GM23338 (cell line): Measurements from ENCODE around the gene FUT7. TPM values are rescaled to one million over a fixed set of nuclear protein-coding genes. Genes with fewer than 3 reads are reported as not detected.

Source experiments
- ATAC-seq: fragments of 200-7000 bp; cut with Tn5 transposase; 3 replicates; pipeline ENCODE4 v1.9.1; 2020
- DNase-seq: peaks from one replicate; pipeline ENCODE4 v3.0.0-alpha.2; 2015; ENCODE audit warnings: low spot score
- H2AFZ ChIP-seq: fragments of 200-600 bp; sonication (generic); 2 replicates; pipeline ENCODE4 v1.8.0; 2016; ENCODE audit warnings: antibody characterized with exemption, mild to moderate bottlenecking, moderate library complexity
- H3F3A ChIP-seq: fragments of 200-600 bp; sonication (generic); replicated peaks from 2 replicates; pipeline ENCODE4 v1.8.0; 2017; ENCODE audit warnings: antibody characterized with exemption, mixed run types, low read depth
- H3K27ac ChIP-seq: fragments of 200-600 bp; sonication (generic); 2 replicates; pipeline ENCODE4 v1.6.1; 2016; ENCODE audit warnings: low read depth
- H3K27me3 ChIP-seq: fragments of 200-600 bp; sonication (generic); 2 replicates; pipeline ENCODE4 v1.8.0; 2016; ENCODE audit warnings: mild to moderate bottlenecking, mixed run types, moderate library complexity; ENCODE audit not compliant: insufficient read depth
- H3K36me3 ChIP-seq: fragments of 200-600 bp; sonication (generic); 2 replicates; pipeline ENCODE4 v1.8.0; 2016; ENCODE audit warnings: mild to moderate bottlenecking; ENCODE audit not compliant: insufficient read depth
- H3K4me1 ChIP-seq: fragments of 200-600 bp; sonication (generic); 2 replicates; pipeline ENCODE4 v1.8.0; 2016; ENCODE audit warnings: mild to moderate bottlenecking, moderate library complexity; ENCODE audit not compliant: insufficient read depth
- H3K4me2 ChIP-seq: fragments of 200-600 bp; sonication (generic); 2 replicates; pipeline ENCODE4 v1.7.1; 2017; ENCODE audit warnings: mixed run types
- H3K4me3 ChIP-seq: fragments of 200-600 bp; sonication (generic); 2 replicates; pipeline ENCODE4 v1.6.1; 2016; ENCODE audit warnings: mixed run types
- H3K79me2 ChIP-seq: fragments of 200-600 bp; sonication (generic); replicated peaks from 2 replicates; pipeline ENCODE4 v1.8.0; 2017; ENCODE audit warnings: mild to moderate bottlenecking; ENCODE audit not compliant: insufficient read depth
- H3K9me2 ChIP-seq: fragments of 200-600 bp; sonication (generic); 2 replicates; pipeline ENCODE4 v1.8.0; 2017; ENCODE audit not compliant: insufficient read depth
- H4K20me1 ChIP-seq: fragments of 200-600 bp; sonication (generic); replicated peaks from 2 replicates; pipeline ENCODE4 v1.8.0; 2017; ENCODE audit warnings: mild to moderate bottlenecking; ENCODE audit not compliant: insufficient read depth
- H3K27ac Mint-ChIP-seq: 2 replicates; pipeline ENCODE4 v1.8.0; 2020; ENCODE audit warnings: inconsistent platforms, mild to moderate bottlenecking, moderate library complexity, mixed read lengths
- H3K27me3 Mint-ChIP-seq: 3 replicates; pipeline ENCODE4 v1.8.0; 2022; ENCODE audit warnings: low read depth, mild to moderate bottlenecking, moderate library complexity, mixed read lengths, inconsistent platforms; ENCODE audit not compliant: insufficient read depth, poor library complexity
- H3K36me3 Mint-ChIP-seq: 3 replicates; pipeline ENCODE4 v1.8.0; 2021; ENCODE audit warnings: low read depth, mild to moderate bottlenecking, inconsistent platforms, moderate library complexity, mixed read lengths
- H3K4me1 Mint-ChIP-seq: 3 replicates; pipeline ENCODE4 v1.8.0; 2020; ENCODE audit warnings: mild to moderate bottlenecking, inconsistent platforms, mixed read lengths
- H3K4me3 Mint-ChIP-seq: 3 replicates; pipeline ENCODE4 v1.8.0; 2021; ENCODE audit warnings: moderate library complexity, mild to moderate bottlenecking, inconsistent platforms, mixed read lengths
- H3K9me3 Mint-ChIP-seq: 3 replicates; pipeline ENCODE4 v1.8.0; 2020; ENCODE audit warnings: moderate library complexity, mild to moderate bottlenecking, inconsistent platforms, mixed read lengths
- EZH2 ChIP-seq: fragments of 200-600 bp; sonication (generic); IDR thresholded peaks from one replicate; pipeline ENCODE4 v1.8.0; 2017; ENCODE audit warnings: antibody characterized with exemption, mild to moderate bottlenecking, low read depth; ENCODE audit not compliant: unreplicated experiment
- NANOG ChIP-seq: IDR thresholded peaks from 2 replicates; pipeline ENCODE4 v1.6.1; 2016; ENCODE audit warnings: antibody characterized with exemption, borderline replicate concordance
- POLR2AphosphoS5 ChIP-seq: IDR thresholded peaks from 2 replicates; pipeline ENCODE4 v1.6.1; 2016; ENCODE audit warnings: antibody characterized with exemption, low read depth
- STAT1 ChIP-seq: IDR thresholded peaks from one replicate; pipeline ENCODE4 v1.6.1; 2016; ENCODE audit warnings: antibody characterized with exemption; ENCODE audit not compliant: unreplicated experiment
- ZNF331 ChIP-seq: fragments of 250-450 bp; sonication (Bioruptor Pico); IDR thresholded peaks from 2 replicates; pipeline ENCODE4 v1.5.0; 2020; ENCODE audit warnings: low read depth, mild to moderate bottlenecking, moderate library complexity
- polyA plus RNA-seq: library from polyadenylated mRNA; unstranded; fragments of >200 nt; fragmentation: Nextera tagmentation; extraction: Ambion mirVana; gene quantifications from 2 replicates; pipeline ENCODE4 v1.2.1, GENCODE V29; 2016
- total RNA-seq: library from RNA; depleted of rRNA; stranded (reverse); fragments of >200 nt; shearing (Covaris generic); gene quantifications from 2 replicates; pipeline ENCODE4 v1.2.3, GENCODE V29; 2014
- TF ChIP-seq, protein P1 (sequence below): IDR thresholded peaks from one replicate; pipeline ENCODE4 v1.6.1; 2018; ENCODE audit warnings: antibody characterized with exemption; ENCODE audit not compliant: unreplicated experiment
- TF ChIP-seq, protein P2 (sequence below), 2 experiments: fragments of 200-600 bp in 1 of 2; sonication (generic) in 1 of 2; conservative IDR thresholded peaks; 2 replicates each; pipeline versions ENCODE4 v1.5.1 to v1.6.1; 2016 to 2017; ENCODE audit warnings: antibody characterized with exemption in 2 of 2, low read depth in 2 of 2, mild to moderate bottlenecking in 2 of 2, moderate library complexity in 1 of 2
- TF ChIP-seq, protein P3 (sequence below): fragments of 250-450 bp; sonication (Bioruptor Pico); IDR thresholded peaks from 2 replicates; pipeline ENCODE4 v1.5.0; 2020; ENCODE audit warnings: mild to moderate bottlenecking, moderate library complexity
- TF ChIP-seq, protein P4 (sequence below): IDR thresholded peaks from 2 replicates; pipeline ENCODE4 v1.6.1; 2016; ENCODE audit warnings: antibody characterized with exemption

The FUT7 gene
- total and polyA plus RNA-seq, 2 experiments from 2014 or later: not detected

DNA sequence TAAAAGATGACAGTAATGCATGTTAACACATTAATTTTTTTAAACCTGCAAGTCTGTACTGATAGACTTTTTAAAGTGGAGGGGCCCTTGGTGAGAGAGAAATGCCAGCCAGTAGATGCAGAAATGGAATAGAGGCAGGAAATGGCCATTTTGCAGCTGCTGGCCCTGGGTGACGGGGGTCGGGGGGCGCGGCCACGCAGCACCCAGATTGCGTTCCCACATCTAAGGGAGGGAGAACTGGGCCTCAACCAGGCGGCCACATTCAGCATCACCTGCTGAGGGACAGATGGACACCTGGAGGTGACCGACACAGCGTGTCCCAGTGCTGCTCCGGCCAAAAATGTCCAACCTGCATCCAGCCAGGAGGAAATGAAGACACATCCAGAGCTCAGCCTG is 29.2 kb downstream of the FUT7 start (continued):
- TF ChIP-seq, protein P1, sequence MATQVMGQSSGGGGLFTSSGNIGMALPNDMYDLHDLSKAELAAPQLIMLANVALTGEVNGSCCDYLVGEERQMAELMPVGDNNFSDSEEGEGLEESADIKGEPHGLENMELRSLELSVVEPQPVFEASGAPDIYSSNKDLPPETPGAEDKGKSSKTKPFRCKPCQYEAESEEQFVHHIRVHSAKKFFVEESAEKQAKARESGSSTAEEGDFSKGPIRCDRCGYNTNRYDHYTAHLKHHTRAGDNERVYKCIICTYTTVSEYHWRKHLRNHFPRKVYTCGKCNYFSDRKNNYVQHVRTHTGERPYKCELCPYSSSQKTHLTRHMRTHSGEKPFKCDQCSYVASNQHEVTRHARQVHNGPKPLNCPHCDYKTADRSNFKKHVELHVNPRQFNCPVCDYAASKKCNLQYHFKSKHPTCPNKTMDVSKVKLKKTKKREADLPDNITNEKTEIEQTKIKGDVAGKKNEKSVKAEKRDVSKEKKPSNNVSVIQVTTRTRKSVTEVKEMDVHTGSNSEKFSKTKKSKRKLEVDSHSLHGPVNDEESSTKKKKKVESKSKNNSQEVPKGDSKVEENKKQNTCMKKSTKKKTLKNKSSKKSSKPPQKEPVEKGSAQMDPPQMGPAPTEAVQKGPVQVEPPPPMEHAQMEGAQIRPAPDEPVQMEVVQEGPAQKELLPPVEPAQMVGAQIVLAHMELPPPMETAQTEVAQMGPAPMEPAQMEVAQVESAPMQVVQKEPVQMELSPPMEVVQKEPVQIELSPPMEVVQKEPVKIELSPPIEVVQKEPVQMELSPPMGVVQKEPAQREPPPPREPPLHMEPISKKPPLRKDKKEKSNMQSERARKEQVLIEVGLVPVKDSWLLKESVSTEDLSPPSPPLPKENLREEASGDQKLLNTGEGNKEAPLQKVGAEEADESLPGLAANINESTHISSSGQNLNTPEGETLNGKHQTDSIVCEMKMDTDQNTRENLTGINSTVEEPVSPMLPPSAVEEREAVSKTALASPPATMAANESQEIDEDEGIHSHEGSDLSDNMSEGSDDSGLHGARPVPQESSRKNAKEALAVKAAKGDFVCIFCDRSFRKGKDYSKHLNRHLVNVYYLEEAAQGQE: no peak
- TF ChIP-seq, protein P2, sequence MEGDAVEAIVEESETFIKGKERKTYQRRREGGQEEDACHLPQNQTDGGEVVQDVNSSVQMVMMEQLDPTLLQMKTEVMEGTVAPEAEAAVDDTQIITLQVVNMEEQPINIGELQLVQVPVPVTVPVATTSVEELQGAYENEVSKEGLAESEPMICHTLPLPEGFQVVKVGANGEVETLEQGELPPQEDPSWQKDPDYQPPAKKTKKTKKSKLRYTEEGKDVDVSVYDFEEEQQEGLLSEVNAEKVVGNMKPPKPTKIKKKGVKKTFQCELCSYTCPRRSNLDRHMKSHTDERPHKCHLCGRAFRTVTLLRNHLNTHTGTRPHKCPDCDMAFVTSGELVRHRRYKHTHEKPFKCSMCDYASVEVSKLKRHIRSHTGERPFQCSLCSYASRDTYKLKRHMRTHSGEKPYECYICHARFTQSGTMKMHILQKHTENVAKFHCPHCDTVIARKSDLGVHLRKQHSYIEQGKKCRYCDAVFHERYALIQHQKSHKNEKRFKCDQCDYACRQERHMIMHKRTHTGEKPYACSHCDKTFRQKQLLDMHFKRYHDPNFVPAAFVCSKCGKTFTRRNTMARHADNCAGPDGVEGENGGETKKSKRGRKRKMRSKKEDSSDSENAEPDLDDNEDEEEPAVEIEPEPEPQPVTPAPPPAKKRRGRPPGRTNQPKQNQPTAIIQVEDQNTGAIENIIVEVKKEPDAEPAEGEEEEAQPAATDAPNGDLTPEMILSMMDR (conservative IDR thresholded peaks at IDR 0.05; ENCODE audit: low read depth in 2 of 2): no peak
- no peak for TF ChIP-seq NANOG

DNA sequence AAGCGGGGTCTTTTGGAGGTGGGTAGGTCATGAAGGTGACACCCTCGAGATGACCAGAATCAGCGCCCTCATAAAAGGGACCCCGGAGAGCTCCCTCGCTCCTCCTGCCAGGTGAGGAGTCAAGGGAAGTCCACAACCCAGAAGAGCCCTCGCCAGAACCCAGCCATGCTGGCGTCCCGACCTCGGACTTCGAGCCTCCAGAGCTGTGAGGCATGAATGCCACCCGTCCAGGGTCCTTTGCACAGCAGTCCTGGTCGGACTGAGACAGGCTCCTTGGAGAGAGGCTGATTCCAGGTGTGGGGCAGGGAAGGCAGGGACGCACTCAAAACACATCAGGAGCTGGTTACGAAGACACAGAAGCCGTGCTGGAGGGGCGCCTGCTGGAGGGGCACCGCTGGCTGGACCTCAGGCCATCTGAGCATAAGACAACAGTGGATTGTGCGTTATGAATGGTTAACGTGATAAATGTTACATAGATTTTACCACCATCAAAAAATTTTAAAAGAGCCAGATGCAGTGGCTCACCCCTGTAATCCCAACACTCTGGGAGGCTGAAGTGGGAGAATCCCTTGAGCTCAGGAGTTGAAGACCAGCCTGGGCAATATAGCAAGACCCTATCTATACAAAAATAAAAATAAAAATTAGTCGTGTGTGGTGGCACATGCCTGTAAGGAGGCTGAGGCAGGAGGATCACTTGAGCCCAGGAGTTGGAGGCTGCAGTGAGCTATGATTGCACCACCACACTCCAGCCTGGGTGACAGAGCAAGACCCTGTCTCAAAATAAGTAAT is 29.8 kb downstream of the FUT7 start:
- no peak overlapping the region for H3K27ac Mint-ChIP-seq
- H3K4me3 Mint-ChIP-seq: no peak overlapping the region
- H3K4me2 ChIP-seq: no peak overlapping the region
- TF ChIP-seq, protein P2 (conservative IDR thresholded peaks at IDR 0.05; ENCODE audit: low read depth in 2 of 2): no peak
- TF ChIP-seq, protein P3, sequence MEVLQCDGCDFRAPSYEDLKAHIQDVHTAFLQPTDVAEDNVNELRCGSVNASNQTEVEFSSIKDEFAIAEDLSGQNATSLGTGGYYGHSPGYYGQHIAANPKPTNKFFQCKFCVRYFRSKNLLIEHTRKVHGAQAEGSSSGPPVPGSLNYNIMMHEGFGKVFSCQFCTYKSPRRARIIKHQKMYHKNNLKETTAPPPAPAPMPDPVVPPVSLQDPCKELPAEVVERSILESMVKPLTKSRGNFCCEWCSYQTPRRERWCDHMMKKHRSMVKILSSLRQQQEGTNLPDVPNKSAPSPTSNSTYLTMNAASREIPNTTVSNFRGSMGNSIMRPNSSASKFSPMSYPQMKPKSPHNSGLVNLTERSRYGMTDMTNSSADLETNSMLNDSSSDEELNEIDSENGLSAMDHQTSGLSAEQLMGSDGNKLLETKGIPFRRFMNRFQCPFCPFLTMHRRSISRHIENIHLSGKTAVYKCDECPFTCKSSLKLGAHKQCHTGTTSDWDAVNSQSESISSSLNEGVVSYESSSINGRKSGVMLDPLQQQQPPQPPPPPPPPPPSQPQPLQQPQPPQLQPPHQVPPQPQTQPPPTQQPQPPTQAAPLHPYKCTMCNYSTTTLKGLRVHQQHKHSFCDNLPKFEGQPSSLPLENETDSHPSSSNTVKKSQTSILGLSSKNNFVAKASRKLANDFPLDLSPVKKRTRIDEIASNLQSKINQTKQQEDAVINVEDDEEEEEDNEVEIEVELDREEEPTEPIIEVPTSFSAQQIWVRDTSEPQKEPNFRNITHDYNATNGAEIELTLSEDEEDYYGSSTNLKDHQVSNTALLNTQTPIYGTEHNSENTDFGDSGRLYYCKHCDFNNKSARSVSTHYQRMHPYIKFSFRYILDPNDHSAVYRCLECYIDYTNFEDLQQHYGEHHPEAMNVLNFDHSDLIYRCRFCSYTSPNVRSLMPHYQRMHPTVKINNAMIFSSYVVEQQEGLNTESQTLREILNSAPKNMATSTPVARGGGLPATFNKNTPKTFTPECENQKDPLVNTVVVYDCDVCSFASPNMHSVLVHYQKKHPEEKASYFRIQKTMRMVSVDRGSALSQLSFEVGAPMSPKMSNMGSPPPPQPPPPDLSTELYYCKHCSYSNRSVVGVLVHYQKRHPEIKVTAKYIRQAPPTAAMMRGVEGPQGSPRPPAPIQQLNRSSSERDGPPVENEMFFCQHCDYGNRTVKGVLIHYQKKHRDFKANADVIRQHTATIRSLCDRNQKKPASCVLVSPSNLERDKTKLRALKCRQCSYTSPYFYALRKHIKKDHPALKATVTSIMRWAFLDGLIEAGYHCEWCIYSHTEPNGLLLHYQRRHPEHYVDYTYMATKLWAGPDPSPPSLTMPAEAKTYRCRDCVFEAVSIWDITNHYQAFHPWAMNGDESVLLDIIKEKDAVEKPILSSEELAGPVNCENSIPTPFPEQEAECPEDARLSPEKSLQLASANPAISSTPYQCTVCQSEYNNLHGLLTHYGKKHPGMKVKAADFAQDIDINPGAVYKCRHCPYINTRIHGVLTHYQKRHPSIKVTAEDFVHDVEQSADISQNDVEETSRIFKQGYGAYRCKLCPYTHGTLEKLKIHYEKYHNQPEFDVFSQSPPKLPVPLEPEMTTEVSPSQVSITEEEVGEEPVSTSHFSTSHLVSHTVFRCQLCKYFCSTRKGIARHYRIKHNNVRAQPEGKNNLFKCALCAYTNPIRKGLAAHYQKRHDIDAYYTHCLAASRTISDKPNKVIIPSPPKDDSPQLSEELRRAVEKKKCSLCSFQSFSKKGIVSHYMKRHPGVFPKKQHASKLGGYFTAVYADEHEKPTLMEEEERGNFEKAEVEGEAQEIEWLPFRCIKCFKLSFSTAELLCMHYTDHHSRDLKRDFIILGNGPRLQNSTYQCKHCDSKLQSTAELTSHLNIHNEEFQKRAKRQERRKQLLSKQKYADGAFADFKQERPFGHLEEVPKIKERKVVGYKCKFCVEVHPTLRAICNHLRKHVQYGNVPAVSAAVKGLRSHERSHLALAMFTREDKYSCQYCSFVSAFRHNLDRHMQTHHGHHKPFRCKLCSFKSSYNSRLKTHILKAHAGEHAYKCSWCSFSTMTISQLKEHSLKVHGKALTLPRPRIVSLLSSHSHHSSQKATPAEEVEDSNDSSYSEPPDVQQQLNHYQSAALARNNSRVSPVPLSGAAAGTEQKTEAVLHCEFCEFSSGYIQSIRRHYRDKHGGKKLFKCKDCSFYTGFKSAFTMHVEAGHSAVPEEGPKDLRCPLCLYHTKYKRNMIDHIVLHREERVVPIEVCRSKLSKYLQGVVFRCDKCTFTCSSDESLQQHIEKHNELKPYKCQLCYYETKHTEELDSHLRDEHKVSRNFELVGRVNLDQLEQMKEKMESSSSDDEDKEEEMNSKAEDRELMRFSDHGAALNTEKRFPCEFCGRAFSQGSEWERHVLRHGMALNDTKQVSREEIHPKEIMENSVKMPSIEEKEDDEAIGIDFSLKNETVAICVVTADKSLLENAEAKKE (CRISPR knock-in tag): no peak
- no peak for TF ChIP-seq POLR2AphosphoS5
- TF ChIP-seq, protein P4, sequence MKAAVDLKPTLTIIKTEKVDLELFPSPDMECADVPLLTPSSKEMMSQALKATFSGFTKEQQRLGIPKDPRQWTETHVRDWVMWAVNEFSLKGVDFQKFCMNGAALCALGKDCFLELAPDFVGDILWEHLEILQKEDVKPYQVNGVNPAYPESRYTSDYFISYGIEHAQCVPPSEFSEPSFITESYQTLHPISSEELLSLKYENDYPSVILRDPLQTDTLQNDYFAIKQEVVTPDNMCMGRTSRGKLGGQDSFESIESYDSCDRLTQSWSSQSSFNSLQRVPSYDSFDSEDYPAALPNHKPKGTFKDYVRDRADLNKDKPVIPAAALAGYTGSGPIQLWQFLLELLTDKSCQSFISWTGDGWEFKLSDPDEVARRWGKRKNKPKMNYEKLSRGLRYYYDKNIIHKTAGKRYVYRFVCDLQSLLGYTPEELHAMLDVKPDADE: no peak
- TF ChIP-seq ZNF331: no peak
- TF ChIP-seq EZH2: no peak
- TF ChIP-seq STAT1: no peak

More for the DNA sequence above, 29.8 kb downstream of the FUT7 start:
- Mint-ChIP-seq H3K4me1 (peaks cover 3% of the 10 kb centered on the region), H3K9me3 (peaks cover 19% of the 10 kb centered on the region), H3K36me3 (peaks cover 6% of the 10 kb centered on the region; the same call in 2 of the 3 replicates), H3K27me3 (peaks cover 7% of the 10 kb centered on the region)
- Histone ChIP-seq H4K20me1 (no peaks in the 10 kb centered on the region), H3K36me3 (no peaks in the 10 kb centered on the region), H3K4me3 (no peak overlapping the region), H3K79me2 (no peaks in the 10 kb centered on the region), H3K27me3 (peaks cover 9% of the 10 kb centered on the region; the same call in 1 of the 2 replicates), H2AFZ (no peak overlapping the region), H3K4me1 (peaks cover 3% of the 10 kb centered on the region; the same call in 1 of the 2 replicates), H3K27ac (no peak overlapping the region), H3F3A (no peaks in the 10 kb centered on the region), H3K9me2 (no peaks in the 10 kb centered on the region)
- DNase-seq: no peak
- no peak for ATAC-seq
